OCI-LY3 (cell line): ENCODE results near the gene KAZN.

ENCODE experiments used
- H2AFZ ChIP-seq: fragments of 200-600, 300-600 bp; shearing (Covaris generic); 2 replicates; pipeline ENCODE4 v1.6.0; 2014; ENCODE audit warnings: antibody characterized with exemption, low read depth, low read length
- H3K27ac ChIP-seq: fragments of 200-600, 300-600 bp; sonication (generic); 2 replicates; pipeline ENCODE4 v1.5.1; 2014; ENCODE audit warnings: mild to moderate bottlenecking, low read length, moderate library complexity, mixed read lengths
- H3K27me3 ChIP-seq: fragments of 200-600, 300-600 bp; sonication (generic); 2 replicates; pipeline ENCODE4 v1.6.1; 2014; ENCODE audit warnings: low read depth, low read length, mixed read lengths
- H3K36me3 ChIP-seq: fragments of 200-600, 300-600 bp; sonication (generic); replicated peaks from 2 replicates; pipeline ENCODE3; 2014; ENCODE audit warnings: low read depth, low read length, mixed read lengths
- H3K4me1 ChIP-seq: fragments of 300-600, 200-600 bp; sonication (generic); 2 replicates; pipeline ENCODE4 v1.6.1; 2014; ENCODE audit warnings: low read length, mixed read lengths
- H3K4me2 ChIP-seq: fragments of 200-600, 300-600 bp; sonication (generic); 2 replicates; pipeline ENCODE4 v1.6.1; 2014; ENCODE audit warnings: low read length, mixed read lengths
- H3K4me3 ChIP-seq: fragments of 300-600, 200-600 bp; sonication (generic); 2 replicates; pipeline ENCODE4 v1.5.1; 2014; ENCODE audit warnings: antibody characterized with exemption, mild to moderate bottlenecking, low read length, moderate library complexity
- H3K79me2 ChIP-seq: fragments of 300-600, 200-600 bp; shearing (Covaris generic); 2 replicates; pipeline ENCODE4 v1.6.1; 2014; ENCODE audit warnings: mild to moderate bottlenecking, low read length, mixed read lengths
- H3K9ac ChIP-seq: fragments of 300-600, 200-600 bp; shearing (Covaris generic); 2 replicates; pipeline ENCODE4 v1.6.0; 2014; ENCODE audit warnings: mild to moderate bottlenecking, low read length, moderate library complexity
- H3K9me3 ChIP-seq: fragments of 200-600, 300-600 bp; shearing (Covaris generic); 2 replicates; pipeline ENCODE4 v1.6.1; 2014; ENCODE audit warnings: low read length, mixed read lengths; ENCODE audit not compliant: insufficient read depth
- H4K20me1 ChIP-seq: fragments of 200-600, 300-600 bp; sonication (generic); 2 replicates; pipeline ENCODE4 v1.6.1; 2016; ENCODE audit warnings: low read length, mixed read lengths; ENCODE audit not compliant: insufficient read depth
- EZH2phosphoT487 ChIP-seq: fragments of 200-600 bp; shearing (Covaris generic); IDR thresholded peaks from 2 replicates; pipeline ENCODE4 v1.6.1; 2018; ENCODE audit warnings: antibody characterized with exemption, mixed run types, low read depth
- TF ChIP-seq, protein P1 (sequence below): fragments of 200-600, 300-600 bp; sonication (generic); IDR thresholded peaks from 2 replicates; pipeline ENCODE4 v1.5.1; 2014; ENCODE audit warnings: antibody characterized with exemption, low read length, low read depth

The KAZN gene

DNA sequence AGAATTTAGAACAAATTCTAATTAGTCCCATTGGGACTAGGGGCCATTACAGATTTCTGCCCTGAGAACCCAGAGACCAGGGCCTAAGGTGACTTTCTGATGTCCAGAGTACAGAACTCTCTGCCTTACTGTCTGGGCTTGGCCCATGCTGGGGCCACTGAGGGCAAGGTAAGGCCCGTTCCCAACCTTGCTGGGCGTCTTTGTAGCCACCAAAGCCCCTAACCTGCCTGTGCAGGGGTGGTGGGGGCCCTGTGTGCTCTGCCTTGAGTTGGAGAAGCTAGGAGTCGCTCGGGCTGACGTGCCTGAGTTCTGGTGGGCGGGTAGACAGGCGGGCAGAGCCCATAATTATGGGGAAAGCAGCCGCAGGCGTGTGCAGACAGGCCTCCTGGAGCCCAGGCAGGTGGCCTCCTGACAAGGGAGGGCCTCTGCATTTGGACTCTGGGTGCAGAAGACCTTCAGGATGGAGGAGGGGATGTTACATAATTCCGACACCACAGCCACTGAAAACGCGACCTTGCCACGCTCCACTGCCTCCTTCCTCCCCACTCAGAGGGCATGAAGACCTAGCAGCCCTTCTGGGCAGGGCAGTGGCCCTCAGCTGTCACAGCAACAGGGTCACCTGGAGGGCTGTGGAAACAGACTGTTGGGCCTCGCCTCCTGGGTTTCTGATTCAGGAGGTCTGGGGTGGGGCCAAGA, 315.1 kb downstream of the KAZN start:
- Histone ChIP-seq H3K4me3 (no peak overlapping the region), H3K9me3 (no peaks in the 10 kb centered on the region), H3K4me2 (peak overlapping the region; percentile 7; the same call in 1 of the 2 replicates), H3K9ac (no peak overlapping the region), H2AFZ (no peak overlapping the region), H3K36me3 (no peaks in the 10 kb centered on the region), H3K27ac (no peak overlapping the region), H3K27me3 (no peaks in the 10 kb centered on the region), H3K79me2 (no peaks in the 10 kb centered on the region), H3K4me1 (peaks cover 6% of the 10 kb centered on the region; the same call in 1 of the 2 replicates), H4K20me1 (no peaks in the 10 kb centered on the region)
- TF ChIP-seq EZH2phosphoT487 = no peak
- TF ChIP-seq, protein P1, sequence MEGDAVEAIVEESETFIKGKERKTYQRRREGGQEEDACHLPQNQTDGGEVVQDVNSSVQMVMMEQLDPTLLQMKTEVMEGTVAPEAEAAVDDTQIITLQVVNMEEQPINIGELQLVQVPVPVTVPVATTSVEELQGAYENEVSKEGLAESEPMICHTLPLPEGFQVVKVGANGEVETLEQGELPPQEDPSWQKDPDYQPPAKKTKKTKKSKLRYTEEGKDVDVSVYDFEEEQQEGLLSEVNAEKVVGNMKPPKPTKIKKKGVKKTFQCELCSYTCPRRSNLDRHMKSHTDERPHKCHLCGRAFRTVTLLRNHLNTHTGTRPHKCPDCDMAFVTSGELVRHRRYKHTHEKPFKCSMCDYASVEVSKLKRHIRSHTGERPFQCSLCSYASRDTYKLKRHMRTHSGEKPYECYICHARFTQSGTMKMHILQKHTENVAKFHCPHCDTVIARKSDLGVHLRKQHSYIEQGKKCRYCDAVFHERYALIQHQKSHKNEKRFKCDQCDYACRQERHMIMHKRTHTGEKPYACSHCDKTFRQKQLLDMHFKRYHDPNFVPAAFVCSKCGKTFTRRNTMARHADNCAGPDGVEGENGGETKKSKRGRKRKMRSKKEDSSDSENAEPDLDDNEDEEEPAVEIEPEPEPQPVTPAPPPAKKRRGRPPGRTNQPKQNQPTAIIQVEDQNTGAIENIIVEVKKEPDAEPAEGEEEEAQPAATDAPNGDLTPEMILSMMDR = no peak

DNA sequence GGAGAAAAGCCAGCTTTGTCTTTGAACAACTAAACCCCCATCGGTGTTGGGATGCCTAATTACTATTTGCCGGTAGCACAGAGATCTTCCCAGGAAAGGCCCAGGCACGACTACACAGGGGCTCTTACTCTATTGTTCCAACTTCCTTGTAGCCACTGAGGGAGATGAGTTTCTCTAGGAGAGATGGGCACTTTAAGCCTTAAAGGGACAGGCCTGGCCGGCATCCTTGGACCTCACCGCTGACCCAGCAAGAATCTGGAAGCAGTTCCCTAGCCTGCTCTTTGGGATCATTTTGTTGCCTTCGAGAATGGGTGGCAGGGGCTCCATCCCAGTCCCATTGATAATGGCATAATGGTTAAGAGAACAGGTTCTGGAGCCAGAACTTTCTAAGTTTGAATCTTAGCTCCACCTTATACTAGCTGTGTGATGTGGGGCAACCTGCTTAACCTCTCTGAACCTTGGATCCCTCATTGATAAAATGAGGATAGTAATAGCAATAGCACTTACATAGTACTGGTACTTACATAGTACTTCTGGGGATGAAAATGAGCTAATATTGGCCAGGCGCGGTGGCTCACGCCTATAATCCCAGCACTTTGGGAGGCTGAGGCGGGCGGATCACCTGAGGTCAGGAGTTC, 316.0 kb downstream of the KAZN start:
- no peaks in the 10 kb centered on the region for H3K27me3 ChIP-seq
- no peak overlapping the region for H3K4me3 ChIP-seq
- H3K4me1 ChIP-seq = peaks cover 6% of the 10 kb centered on the region; the same call in 1 of the 2 replicates
- H2AFZ ChIP-seq = no peak overlapping the region
- TF ChIP-seq, protein P1 = no peak
- TF ChIP-seq EZH2phosphoT487 = no peak
- no peak overlapping the region for H3K9ac ChIP-seq
- H3K9me3 ChIP-seq = no peaks in the 10 kb centered on the region
- no peaks in the 10 kb centered on the region for H3K36me3 ChIP-seq
- no peaks in the 10 kb centered on the region for H4K20me1 ChIP-seq
- H3K27ac ChIP-seq = no peak overlapping the region
- no peaks in the 10 kb centered on the region for H3K79me2 ChIP-seq
- H3K4me2 ChIP-seq = peak overlapping the region; percentile 7; the same call in 1 of the 2 replicates

DNA sequence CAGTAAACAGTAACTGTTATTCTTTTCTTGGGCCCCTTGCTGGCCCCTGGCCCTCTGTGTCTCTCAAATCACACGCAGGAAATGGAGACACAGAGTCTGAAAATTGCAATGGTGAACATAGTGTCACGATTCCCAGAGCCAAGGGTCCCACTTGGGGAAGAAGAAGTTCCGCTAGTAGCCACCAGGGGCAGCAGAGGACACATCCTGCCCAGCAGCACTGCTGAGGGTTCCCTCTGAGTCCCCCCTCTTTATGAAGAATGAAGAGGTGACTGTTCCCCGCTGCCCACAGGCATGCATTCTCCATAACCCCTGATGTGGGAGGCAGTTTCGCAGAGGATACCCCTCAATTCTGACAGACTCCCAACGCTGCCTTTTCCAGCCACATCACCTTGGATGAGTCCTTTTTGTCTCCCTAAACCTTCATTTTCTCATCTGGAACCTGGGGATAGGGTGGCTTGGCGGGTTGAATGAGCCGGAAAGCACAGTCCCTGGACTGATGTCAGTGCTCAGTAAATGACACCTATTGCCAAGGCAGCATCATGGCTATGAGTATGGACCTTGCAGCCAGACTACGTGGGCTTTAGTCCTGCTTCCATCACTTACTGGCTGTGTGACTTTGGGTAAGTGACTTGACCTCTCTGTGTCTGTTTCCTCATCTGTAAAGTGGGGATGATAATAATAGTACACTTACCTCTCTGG, 317.0 kb downstream of the KAZN start:
- Histone ChIP-seq H4K20me1 (no peaks in the 10 kb centered on the region), H3K4me3 (no peak overlapping the region), H3K9ac (no peak overlapping the region), H3K27me3 (no peaks in the 10 kb centered on the region), H3K9me3 (no peaks in the 10 kb centered on the region), H2AFZ (no peak overlapping the region), H3K27ac (no peak overlapping the region), H3K36me3 (no peaks in the 10 kb centered on the region), H3K4me1 (peaks cover 6% of the 10 kb centered on the region; the same call in 1 of the 2 replicates), H3K4me2 (no peak overlapping the region), H3K79me2 (no peaks in the 10 kb centered on the region)
- TF ChIP-seq EZH2phosphoT487 = no peak
- TF ChIP-seq, protein P1 = peak; percentile 53

DNA sequence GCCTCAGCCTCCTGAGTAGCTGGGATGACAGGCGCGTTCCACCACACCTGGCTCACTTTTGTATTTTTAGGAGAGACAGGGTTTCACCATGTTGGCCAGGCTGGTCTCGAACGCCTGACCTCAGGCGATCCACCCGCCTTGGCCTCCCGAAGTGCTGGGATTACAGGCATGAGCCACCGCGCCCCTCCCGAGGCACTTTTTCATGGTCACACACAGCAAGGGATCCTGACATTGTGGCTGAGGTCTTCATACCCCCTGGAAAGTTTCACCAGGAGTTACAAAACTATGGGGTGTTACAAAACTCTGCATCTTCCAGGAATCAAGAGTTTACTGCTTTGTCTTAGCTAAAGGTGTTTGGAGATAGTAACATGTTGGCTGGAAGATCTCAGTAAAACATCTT, 320.8 kb downstream of the KAZN start:
- H3K27ac ChIP-seq = no peak overlapping the region
- no peak overlapping the region for H3K4me3 ChIP-seq
- no peaks in the 10 kb centered on the region for H4K20me1 ChIP-seq
- H3K36me3 ChIP-seq = no peaks in the 10 kb centered on the region
- no peak overlapping the region for H2AFZ ChIP-seq
- H3K79me2 ChIP-seq = no peaks in the 10 kb centered on the region
- H3K9me3 ChIP-seq = no peaks in the 10 kb centered on the region
- H3K4me2 ChIP-seq = no peak overlapping the region
- no peaks in the 10 kb centered on the region for H3K4me1 ChIP-seq
- H3K9ac ChIP-seq = no peak overlapping the region
- no peaks in the 10 kb centered on the region for H3K27me3 ChIP-seq
- TF ChIP-seq, protein P1 = no peak
- TF ChIP-seq EZH2phosphoT487 = no peak
